ENCODE measurements around the gene CAPNS2. TPM values are rescaled to one million over a fixed set of nuclear protein-coding genes. Genes with fewer than 3 reads are reported as not detected.

Gene CAPNS2
- 1.8 and 2.1 TPM in 2 replicates for total RNA-seq (2021)
- Bru-seq, nascent RNA = percentile 87 among the genes with signal in this experiment
- percentile 60 among the genes with signal in this experiment for BruChase-seq, experiment 1, labeled RNA remaining after a 2-hour chase
- percentile 61 among the genes with signal in this experiment for BruChase-seq, experiment 2, labeled RNA remaining after a 6-hour chase
- long read RNA-seq = 0 reads

DNA sequence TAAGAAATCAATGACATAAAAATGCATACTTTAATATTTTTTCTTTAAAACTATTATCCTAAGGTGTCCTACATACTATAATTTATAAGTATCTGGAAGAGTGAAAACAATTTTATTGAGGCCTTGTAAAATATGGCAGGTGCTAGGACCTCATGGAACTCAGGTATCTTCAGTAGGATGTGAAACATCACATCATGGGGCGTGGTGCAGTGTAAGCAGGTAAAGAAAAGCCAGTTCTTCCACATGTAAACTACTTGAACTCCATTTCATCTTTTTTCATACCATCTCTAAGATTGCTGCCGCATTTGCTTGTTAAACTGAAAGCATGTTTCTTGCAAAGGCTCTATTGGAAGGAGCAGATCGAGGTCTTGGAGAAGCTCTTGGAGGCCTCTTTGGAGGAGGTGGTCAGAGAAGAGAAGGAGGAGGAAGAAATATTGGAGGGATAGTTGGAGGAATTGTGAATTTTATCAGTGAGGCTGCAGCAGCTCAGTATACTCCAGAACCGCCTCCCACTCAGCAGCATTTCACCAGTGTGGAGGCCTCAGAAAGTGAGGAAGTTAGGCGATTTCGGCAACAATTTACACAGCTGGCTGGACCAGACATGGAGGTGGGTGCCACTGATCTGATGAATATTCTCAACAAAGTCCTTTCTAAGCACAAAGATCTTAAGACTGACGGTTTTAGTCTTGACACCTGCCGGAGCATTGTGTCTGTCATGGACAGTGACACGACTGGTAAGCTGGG, at the start of gene CAPNS2:
TSS of gene CAPNS2 (plus strand) at position 253 of the 744 bp plus-strand sequence. CDS start at position 326, 73 bp downstream.
- Histone ChIP-seq H2AFZ (no peak within 1 kb of the TSS), H3K4me2 (no peak within 1 kb of the TSS), H3F3A (ENCODE audit: insufficient read depth, low read depth) (no peaks in the 10 kb centered on the region), H3K36me3 (ENCODE audit: low read depth) (peaks cover 10% of the 10 kb centered on the region; the same call in 1 of the 2 replicates), H3K4me1 (replicated peaks; ENCODE audit: insufficient read depth) (no peaks in the 10 kb centered on the region), H3K9me3 (ENCODE audit: insufficient read depth, low read depth) (no peaks in the 10 kb centered on the region), H3K4me3 (no peak within 1 kb of the TSS), H4K20me1 (ENCODE audit: insufficient read depth) (no peaks in the 10 kb centered on the region), H3K27ac (no peak within 1 kb of the TSS), H3K79me2 (ENCODE audit: low read depth) (no peaks in the 10 kb centered on the region), H3K9me2 (ENCODE audit: insufficient read depth) (no peaks in the 10 kb centered on the region), H3K27me3 (ENCODE audit: insufficient read depth, low read depth) (no peaks in the 10 kb centered on the region)
- no TSS peak for BruUV-seq (replicated peaks)
- POLR2A ChIA-PET (ENCODE audit: unreplicated experiment) = no interaction called here
- intact Hi-C loops (cut with micrococcal nuclease; ENCODE audit: unreplicated experiment) = no loop called here
- DNase-seq = no peak
- TF ChIP-seq, protein P1, sequence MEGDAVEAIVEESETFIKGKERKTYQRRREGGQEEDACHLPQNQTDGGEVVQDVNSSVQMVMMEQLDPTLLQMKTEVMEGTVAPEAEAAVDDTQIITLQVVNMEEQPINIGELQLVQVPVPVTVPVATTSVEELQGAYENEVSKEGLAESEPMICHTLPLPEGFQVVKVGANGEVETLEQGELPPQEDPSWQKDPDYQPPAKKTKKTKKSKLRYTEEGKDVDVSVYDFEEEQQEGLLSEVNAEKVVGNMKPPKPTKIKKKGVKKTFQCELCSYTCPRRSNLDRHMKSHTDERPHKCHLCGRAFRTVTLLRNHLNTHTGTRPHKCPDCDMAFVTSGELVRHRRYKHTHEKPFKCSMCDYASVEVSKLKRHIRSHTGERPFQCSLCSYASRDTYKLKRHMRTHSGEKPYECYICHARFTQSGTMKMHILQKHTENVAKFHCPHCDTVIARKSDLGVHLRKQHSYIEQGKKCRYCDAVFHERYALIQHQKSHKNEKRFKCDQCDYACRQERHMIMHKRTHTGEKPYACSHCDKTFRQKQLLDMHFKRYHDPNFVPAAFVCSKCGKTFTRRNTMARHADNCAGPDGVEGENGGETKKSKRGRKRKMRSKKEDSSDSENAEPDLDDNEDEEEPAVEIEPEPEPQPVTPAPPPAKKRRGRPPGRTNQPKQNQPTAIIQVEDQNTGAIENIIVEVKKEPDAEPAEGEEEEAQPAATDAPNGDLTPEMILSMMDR (conservative IDR thresholded peaks at IDR 0.05) = no peak
- no peak for TF ChIP-seq EZH2 (IDR thresholded peaks at IDR 0.05; ENCODE audit: low read depth)
- CTCF ChIA-PET = interaction anchor here (0.6 kb wide), 1 partner anchor 57 kb away, joined by 12 read pairs; no protein-coding TSS in a partner anchor

DNA sequence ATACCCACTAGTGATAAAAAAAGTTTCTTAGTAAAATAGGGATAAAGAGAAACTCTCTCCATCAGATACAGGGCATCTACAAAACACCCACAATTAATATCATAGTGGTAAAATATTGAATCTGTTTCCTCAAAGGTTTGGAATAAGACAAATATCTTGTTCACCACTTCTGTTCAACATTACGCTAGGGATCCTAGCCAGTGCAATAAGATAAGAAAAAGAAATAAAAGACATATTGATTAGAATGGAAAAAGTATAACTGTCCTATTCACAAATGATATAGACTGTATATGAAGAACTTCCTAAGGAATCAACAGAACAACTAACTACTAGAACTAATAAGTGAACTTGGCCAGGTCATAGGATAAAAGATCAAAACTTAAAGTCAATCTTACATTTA, 44.7 kb upstream of the CAPNS2 start:
- no peaks in the 10 kb centered on the region for H3K4me1 ChIP-seq (replicated peaks; ENCODE audit: insufficient read depth)
- CTCF ChIA-PET = no interaction called here
- BruUV-seq (replicated peaks) = no TSS peak
- POLR2A ChIA-PET (ENCODE audit: unreplicated experiment) = no interaction called here
- no peak overlapping the region for H3K4me2 ChIP-seq
- no peaks in the 10 kb centered on the region for H4K20me1 ChIP-seq (ENCODE audit: insufficient read depth)
- no peak for TF ChIP-seq EZH2 (IDR thresholded peaks at IDR 0.05; ENCODE audit: low read depth)
- TF ChIP-seq, protein P1 (conservative IDR thresholded peaks at IDR 0.05) = no peak
- intact Hi-C loops (cut with micrococcal nuclease; ENCODE audit: unreplicated experiment) = no loop called here
- H3K36me3 ChIP-seq (ENCODE audit: low read depth) = peaks cover 15% of the 10 kb centered on the region; the same call in 1 of the 2 replicates
- no peaks in the 10 kb centered on the region for H3K9me2 ChIP-seq (ENCODE audit: insufficient read depth)
- no peaks in the 10 kb centered on the region; the same call in 1 of the 2 replicates for H3F3A ChIP-seq (ENCODE audit: insufficient read depth, low read depth)
- H3K9me3 ChIP-seq (ENCODE audit: insufficient read depth, low read depth) = no peaks in the 10 kb centered on the region; the same call in 1 of the 2 replicates
- no peak overlapping the region for H3K27ac ChIP-seq
- no peak for DNase-seq
- H3K27me3 ChIP-seq (ENCODE audit: insufficient read depth, low read depth) = no peaks in the 10 kb centered on the region
- H3K79me2 ChIP-seq (ENCODE audit: low read depth) = no peaks in the 10 kb centered on the region
- no peak overlapping the region for H2AFZ ChIP-seq
- no peak overlapping the region for H3K4me3 ChIP-seq

DNA sequence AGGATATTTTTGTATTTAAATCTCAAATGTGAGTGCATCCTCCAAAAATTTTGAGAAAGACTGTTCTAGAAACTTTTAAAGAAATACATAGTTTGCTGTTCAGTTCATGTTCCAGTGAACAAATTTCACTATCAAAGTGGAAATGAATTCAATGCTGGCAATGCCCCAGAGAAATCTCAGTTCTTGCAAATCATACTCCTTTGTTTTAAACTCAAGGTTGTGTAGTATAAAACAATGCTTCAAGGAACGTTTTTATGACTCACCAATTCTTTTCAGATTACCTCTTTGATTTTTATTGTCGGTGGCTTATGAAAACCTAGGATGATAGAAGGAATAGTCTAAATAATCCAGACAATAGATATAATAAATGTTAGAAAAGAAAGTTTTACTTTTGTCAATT, 40.0 kb upstream of the CAPNS2 start:
- Histone ChIP-seq H3K27me3 (ENCODE audit: insufficient read depth, low read depth) (no peaks in the 10 kb centered on the region), H3K4me3 (no peak overlapping the region), H3K9me2 (ENCODE audit: insufficient read depth) (no peaks in the 10 kb centered on the region), H3K79me2 (ENCODE audit: low read depth) (no peaks in the 10 kb centered on the region), H3K36me3 (ENCODE audit: low read depth) (peaks cover 31% of the 10 kb centered on the region), H4K20me1 (ENCODE audit: insufficient read depth) (no peaks in the 10 kb centered on the region), H2AFZ (no peak overlapping the region), H3K4me1 (replicated peaks; ENCODE audit: insufficient read depth) (peaks cover 14% of the 10 kb centered on the region), H3K9me3 (ENCODE audit: insufficient read depth, low read depth) (no peaks in the 10 kb centered on the region; the same call in 1 of the 2 replicates), H3K27ac (no peak overlapping the region), H3K4me2 (no peak overlapping the region), H3F3A (ENCODE audit: insufficient read depth, low read depth) (no peaks in the 10 kb centered on the region; the same call in 1 of the 2 replicates)
- BruUV-seq (replicated peaks) = no TSS peak
- no peak for DNase-seq
- intact Hi-C loops (cut with micrococcal nuclease; ENCODE audit: unreplicated experiment) = no loop called here
- ChIA-PET POLR2A (ENCODE audit: unreplicated experiment) (no interaction called here), CTCF (no interaction called here)
- TF ChIP-seq, protein P1 (conservative IDR thresholded peaks at IDR 0.05) = no peak
- TF ChIP-seq EZH2 (IDR thresholded peaks at IDR 0.05; ENCODE audit: low read depth) = no peak

Data from PC-9 (cell line).